ENCODE data around the gene RELT.

- TF ChIP-seq CTCF (conservative IDR thresholded peaks at IDR 0.05 in 1 of 2, IDR thresholded peaks at IDR 0.05 in 1 of 2; ENCODE audit: low read depth in 1 of 2, low read length in 2 of 2) (no peak), EZH2 (IDR thresholded peaks at IDR 0.05; ENCODE audit: low read length, missing control alignments) (no peak)
Measured at GRCh38 chr11:73333173-73333572, 43.0 kb upstream of the RELT start.
